ENCODE results near the gene METAP1D. TPM values are rescaled to one million over a fixed set of nuclear protein-coding genes. Genes with fewer than 3 reads are reported as not detected.

The METAP1D gene
- total RNA-seq, 1 donor from 2014 or later = 6.7 TPM

DNA sequence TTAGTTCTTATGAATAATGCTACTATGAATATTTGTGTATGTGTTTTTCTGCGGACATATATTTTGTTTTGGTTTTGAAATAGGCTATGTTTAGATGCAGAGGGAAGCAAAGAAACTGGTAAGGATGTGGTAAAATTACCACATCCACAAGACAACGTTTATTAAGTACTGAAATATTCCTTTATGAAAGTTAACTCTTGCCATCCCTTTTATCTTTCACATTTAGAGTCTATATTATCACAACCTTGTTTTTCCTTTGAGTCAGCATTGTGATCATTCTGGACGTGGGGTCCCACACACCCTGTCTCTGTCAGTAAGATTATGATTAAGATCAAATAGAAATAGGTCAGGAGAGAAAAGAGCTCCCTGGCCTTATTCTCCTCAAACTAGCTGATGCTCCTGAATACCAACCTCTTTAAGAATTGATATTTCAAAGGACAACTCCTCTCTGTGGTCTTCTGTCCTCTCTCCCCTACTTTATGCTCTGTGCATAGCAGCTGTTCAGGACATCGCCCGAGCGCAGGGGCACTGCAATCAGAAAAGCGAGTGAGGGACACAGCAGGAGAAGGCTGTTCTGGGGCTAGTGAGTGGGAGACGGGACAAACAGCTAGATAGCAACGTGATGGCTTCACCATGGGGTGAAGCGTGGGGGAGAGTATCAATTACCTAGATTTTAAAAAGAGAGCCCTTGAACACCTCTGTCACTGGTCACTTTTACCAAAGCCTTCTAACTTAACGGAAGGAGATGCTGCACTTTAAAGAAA is 12.2 kb downstream of the METAP1D start:
- no peaks in the 10 kb centered on the region for H3K9me3 ChIP-seq (replicated peaks)
- H3K4me3 ChIP-seq = no peak overlapping the region
- DNase-seq = no peak
- no peaks in the 10 kb centered on the region for H3K4me1 ChIP-seq
- no peaks in the 10 kb centered on the region for H3K36me3 ChIP-seq
- H3K27ac ChIP-seq (replicated peaks) = no peak overlapping the region
- H3K27me3 ChIP-seq (ENCODE audit: low read depth) = no peaks in the 10 kb centered on the region
- TF ChIP-seq, protein P1, sequence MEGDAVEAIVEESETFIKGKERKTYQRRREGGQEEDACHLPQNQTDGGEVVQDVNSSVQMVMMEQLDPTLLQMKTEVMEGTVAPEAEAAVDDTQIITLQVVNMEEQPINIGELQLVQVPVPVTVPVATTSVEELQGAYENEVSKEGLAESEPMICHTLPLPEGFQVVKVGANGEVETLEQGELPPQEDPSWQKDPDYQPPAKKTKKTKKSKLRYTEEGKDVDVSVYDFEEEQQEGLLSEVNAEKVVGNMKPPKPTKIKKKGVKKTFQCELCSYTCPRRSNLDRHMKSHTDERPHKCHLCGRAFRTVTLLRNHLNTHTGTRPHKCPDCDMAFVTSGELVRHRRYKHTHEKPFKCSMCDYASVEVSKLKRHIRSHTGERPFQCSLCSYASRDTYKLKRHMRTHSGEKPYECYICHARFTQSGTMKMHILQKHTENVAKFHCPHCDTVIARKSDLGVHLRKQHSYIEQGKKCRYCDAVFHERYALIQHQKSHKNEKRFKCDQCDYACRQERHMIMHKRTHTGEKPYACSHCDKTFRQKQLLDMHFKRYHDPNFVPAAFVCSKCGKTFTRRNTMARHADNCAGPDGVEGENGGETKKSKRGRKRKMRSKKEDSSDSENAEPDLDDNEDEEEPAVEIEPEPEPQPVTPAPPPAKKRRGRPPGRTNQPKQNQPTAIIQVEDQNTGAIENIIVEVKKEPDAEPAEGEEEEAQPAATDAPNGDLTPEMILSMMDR (IDR thresholded peaks at IDR 0.05; ENCODE audit: borderline replicate concordance) = no peak
- intact Hi-C loops (cut with micrococcal nuclease) = no loop called here

DNA sequence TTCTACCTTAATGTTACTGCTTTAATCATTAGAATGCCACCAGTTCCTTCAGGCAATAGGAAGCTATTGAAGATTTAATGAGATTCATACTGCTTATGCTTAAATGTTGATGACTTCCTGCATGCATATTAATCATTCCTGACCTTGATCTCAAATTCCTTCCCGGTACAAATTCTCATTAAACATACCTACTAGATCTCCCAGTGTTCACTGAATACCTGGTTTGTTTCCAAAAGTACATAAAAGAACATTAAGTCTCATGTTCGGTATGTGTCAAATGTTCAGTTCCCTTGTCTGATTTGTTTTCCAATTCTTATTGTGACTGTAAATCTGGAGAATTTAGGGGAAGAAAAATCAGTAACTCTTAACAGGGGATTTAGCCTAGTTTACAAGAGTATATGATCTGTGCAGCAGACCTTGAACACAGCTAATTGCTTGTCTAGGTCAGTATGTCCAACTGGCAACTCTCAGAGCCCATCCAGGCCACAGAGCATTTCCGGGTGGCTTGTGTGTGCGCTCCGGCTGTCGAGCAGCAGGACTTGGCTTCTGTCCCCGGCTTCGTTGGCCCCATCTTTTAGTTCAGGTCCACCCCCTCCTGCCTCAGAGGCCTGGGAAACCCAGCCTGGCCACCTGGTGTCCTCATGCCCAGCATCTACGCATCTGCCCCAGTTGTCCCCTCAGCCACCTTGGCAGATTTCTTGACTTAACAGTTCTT is 13.1 kb downstream of the METAP1D start:
- no peaks in the 10 kb centered on the region for H3K4me1 ChIP-seq
- no peak for DNase-seq
- no peaks in the 10 kb centered on the region for H3K9me3 ChIP-seq (replicated peaks)
- H3K4me3 ChIP-seq = no peak overlapping the region
- H3K27me3 ChIP-seq (ENCODE audit: low read depth) = no peaks in the 10 kb centered on the region
- intact Hi-C loops (cut with micrococcal nuclease) = no loop called here
- no peak overlapping the region for H3K27ac ChIP-seq (replicated peaks)
- no peaks in the 10 kb centered on the region for H3K36me3 ChIP-seq
- TF ChIP-seq, protein P1 (IDR thresholded peaks at IDR 0.05; ENCODE audit: borderline replicate concordance) = no peak

DNA sequence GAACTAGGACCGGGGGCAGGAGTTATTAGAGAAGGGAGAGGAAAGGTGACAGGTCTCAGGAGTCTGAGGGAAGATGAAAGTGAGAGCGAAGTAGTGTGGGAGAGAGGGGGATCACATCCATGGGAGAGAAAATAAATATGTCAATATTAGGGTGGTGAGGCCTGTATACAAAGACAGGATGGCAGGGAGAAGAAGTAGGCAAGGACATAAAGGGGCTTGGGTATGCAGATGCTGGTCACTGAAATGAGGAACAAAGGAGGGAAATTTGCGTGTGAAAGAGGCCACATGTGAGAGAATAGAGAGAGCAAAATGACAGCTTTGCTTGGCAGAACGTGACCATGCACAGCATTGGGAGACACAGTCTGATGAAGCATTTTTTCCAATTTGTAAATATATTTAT is 13.6 kb downstream of the METAP1D start:
- no peaks in the 10 kb centered on the region for H3K4me1 ChIP-seq
- TF ChIP-seq, protein P1 (IDR thresholded peaks at IDR 0.05; ENCODE audit: borderline replicate concordance) = no peak
- H3K36me3 ChIP-seq = no peaks in the 10 kb centered on the region
- no peaks in the 10 kb centered on the region for H3K9me3 ChIP-seq (replicated peaks)
- DNase-seq = no peak
- H3K27me3 ChIP-seq (ENCODE audit: low read depth) = no peaks in the 10 kb centered on the region
- no peak overlapping the region for H3K4me3 ChIP-seq
- intact Hi-C loops (cut with micrococcal nuclease) = no loop called here
- no peak overlapping the region for H3K27ac ChIP-seq (replicated peaks)

DNA sequence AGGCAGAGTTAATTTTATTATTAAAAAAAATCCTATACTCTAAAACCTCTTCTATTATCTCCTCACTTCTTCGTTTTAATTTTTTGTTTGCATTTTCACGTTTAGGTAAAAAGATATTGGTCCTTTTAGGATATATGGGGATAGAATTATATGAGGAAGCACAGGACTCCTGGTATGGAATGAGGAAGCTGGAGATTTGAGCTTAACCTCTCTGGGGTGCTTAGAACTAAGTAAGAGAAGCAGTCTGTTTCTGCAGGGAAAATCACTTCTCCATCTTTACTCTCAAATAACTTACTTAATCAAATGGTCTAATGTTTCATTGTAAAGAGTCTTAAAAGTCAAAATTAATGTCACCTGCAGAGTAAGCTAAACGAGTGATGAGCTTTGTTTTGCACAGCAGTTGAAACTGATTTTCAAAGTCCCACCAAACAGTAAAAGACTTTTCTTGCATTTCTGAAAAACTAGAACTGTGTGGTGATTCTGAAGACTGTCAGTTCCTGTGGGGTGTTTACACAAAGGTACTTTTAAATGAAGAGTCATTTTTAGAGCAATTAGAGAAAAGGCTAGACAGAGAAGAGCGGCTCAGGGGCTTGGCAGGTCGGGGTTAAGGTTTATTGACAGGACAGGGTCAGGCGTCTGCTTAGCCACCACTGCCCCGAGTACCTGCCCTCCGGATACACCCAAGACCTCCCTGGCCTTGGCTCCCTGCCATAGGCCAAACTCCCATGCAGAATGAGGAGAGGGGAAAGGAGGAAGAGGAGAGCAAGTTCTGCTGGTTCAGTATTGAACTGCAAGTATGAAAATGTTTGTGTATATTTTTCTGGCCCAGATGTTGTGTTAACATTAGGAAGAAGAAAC is 21.6 kb downstream of the METAP1D start:
- no peak overlapping the region for H3K27ac ChIP-seq (replicated peaks)
- TF ChIP-seq, protein P1 (IDR thresholded peaks at IDR 0.05; ENCODE audit: borderline replicate concordance) = no peak
- H3K27me3 ChIP-seq (ENCODE audit: low read depth) = no peaks in the 10 kb centered on the region
- no peak for DNase-seq
- intact Hi-C loops (cut with micrococcal nuclease) = no loop called here
- H3K4me1 ChIP-seq = peaks cover 10% of the 10 kb centered on the region
- no peaks in the 10 kb centered on the region for H3K9me3 ChIP-seq (replicated peaks)
- H3K36me3 ChIP-seq = no peaks in the 10 kb centered on the region
- peak overlapping the region; percentile 28 for H3K4me3 ChIP-seq

DNA sequence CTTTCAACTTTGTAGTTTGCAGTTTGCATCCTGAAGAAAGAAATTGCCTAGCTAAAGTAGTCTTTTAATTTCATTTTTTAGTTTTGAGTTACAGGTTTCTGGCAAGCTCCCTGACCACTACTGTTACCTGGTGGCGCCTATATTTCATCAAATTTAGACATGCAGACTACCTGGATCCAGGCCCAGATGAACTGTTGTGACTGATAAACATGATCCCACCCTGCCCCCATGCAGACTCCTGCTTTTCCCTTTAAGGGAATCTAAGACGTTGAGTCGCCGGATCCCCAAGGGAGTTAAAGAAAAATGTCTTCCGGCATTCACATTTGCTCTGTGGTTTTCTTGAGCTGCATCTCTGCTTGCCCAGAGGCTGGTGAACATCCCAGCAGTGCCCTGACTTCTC is 22.2 kb downstream of the METAP1D start:
- Histone ChIP-seq H3K4me1 (peaks cover 10% of the 10 kb centered on the region), H3K36me3 (no peaks in the 10 kb centered on the region), H3K27ac (replicated peaks) (no peak overlapping the region), H3K27me3 (ENCODE audit: low read depth) (no peaks in the 10 kb centered on the region), H3K9me3 (replicated peaks) (no peaks in the 10 kb centered on the region), H3K4me3 (peak overlapping the region; percentile 28)
- intact Hi-C loops (cut with micrococcal nuclease) = no loop called here
- no peak for DNase-seq
- TF ChIP-seq, protein P1 (IDR thresholded peaks at IDR 0.05; ENCODE audit: borderline replicate concordance) = no peak
